HepG2 (cell line): Measurements from ENCODE around the gene RAB40A. TPM values are rescaled to one million over a fixed set of nuclear protein-coding genes. Genes with fewer than 3 reads are reported as not detected.

Experiments
- ATAC-seq: fragments of 200-7000 bp; cut with Tn5 transposase; 3 replicates; pipeline ENCODE4 v1.9.1; 2020; ENCODE audit warnings: mild to moderate bottlenecking, moderate library complexity
- BruUV-seq: library from RNA; stranded (reverse); fragments of 400-500 nt; replicated peaks from 2 replicates; lab custom pipeline; 2021; lab: Mats Ljungman, UMichigan
- CTCF ChIA-PET: fragments of 300-600 bp; formaldehyde crosslinking; extraction: SDS; loops from one replicate; lab custom pipeline; 2021; ENCODE audit warnings: low total read pairs, inconsistent platforms, low intra/inter-chr PET ratio; lab: Yijun Ruan, JAX
- POLR2A ChIA-PET: fragments of 350-600 bp; sonication (Branson Sonifier 250); formaldehyde crosslinking; loops from one replicate; lab custom pipeline; 2020; ENCODE audit warnings: antibody characterized with exemption, inconsistent platforms; lab: Yijun Ruan, JAX
- DNase-seq: peaks from one replicate; pipeline ENCODE4 v3.0.0-alpha.2; 2015; ENCODE audit warnings: low spot score
- FAIRE-seq: peaks from 3 replicates; lab custom pipeline; 2011; peaks lifted over from hg19 to GRCh38; lab: Jason Lieb, UNC
- H2AFZ ChIP-seq: one replicate; pipeline ENCODE4 v1.6.1; 2011; ENCODE audit warnings: low read length, inconsistent platforms
- H3K27ac ChIP-seq: fragments of 300-600 bp; 3 replicates; pipeline ENCODE4 v1.8.0; 2011; ENCODE audit warnings: mixed run types, mild to moderate bottlenecking, mixed read lengths, low read length, inconsistent platforms; ENCODE audit not compliant: insufficient read depth; ENCODE audit errors: extremely low read length
- H3K27me3 ChIP-seq, 2 experiments: fragments of 200-600 bp in 1 of 2; 2 replicates in 1 of 2; 3 replicates in 1 of 2; pipeline versions ENCODE4 v1.6.0 to v1.8.0; 2011; ENCODE audit warnings: low read length in 2 of 2, mild to moderate bottlenecking in 2 of 2, moderate library complexity in 2 of 2, inconsistent platforms in 1 of 2; ENCODE audit not compliant: insufficient read depth in 2 of 2, control insufficient read depth in 1 of 2
- H3K36me3 ChIP-seq, 2 experiments: fragments of 200-600 bp in 1 of 2; replicated peaks in 1 of 2; 2 replicates in 1 of 2; 3 replicates in 1 of 2; pipeline versions ENCODE4 v1.5.1 to v1.8.0; 2011; ENCODE audit warnings: low read length in 2 of 2, inconsistent platforms in 1 of 2; ENCODE audit not compliant: insufficient read depth in 2 of 2, control insufficient read depth in 1 of 2
- H3K4me1 ChIP-seq: 2 replicates; pipeline ENCODE4 v1.5.1; 2012; ENCODE audit warnings: low read length, inconsistent platforms; ENCODE audit not compliant: insufficient read depth
- H3K4me2 ChIP-seq: 2 replicates; pipeline ENCODE4 v1.6.0; 2011; ENCODE audit warnings: low read depth, low read length, inconsistent platforms
- H3K4me3 ChIP-seq, 3 experiments: fragments of 200-600 bp in 1 of 3; sonication (generic), shearing (Covaris generic) in 1 of 3; replicated peaks in 1 of 3; 2 replicates each; pipeline ENCODE4 v1.5.1; 2011 to 2016; ENCODE audit warnings: low read length in 3 of 3, inconsistent platforms in 2 of 3, low read depth in 2 of 3, mild to moderate bottlenecking in 2 of 3, control low read depth in 1 of 3, mixed read lengths in 1 of 3; ENCODE audit not compliant: insufficient read depth in 1 of 3
- H3K79me2 ChIP-seq: one replicate; pipeline ENCODE4 v1.6.1; 2011; ENCODE audit warnings: low read length, inconsistent platforms; ENCODE audit not compliant: insufficient read depth
- H3K9ac ChIP-seq: 2 replicates; pipeline ENCODE4 v1.6.0; 2011; ENCODE audit warnings: mild to moderate bottlenecking, low read depth, low read length, inconsistent platforms; ENCODE audit not compliant: insufficient read depth
- H3K9me3 ChIP-seq: 2 replicates; pipeline ENCODE4 v1.5.1; 2012; ENCODE audit warnings: mild to moderate bottlenecking, low read length
- H4K20me1 ChIP-seq: 2 replicates; pipeline ENCODE4 v1.6.0; 2011; ENCODE audit warnings: inconsistent platforms, mild to moderate bottlenecking, low read length, moderate library complexity; ENCODE audit not compliant: insufficient read depth
- ARNTL ChIP-seq: sonication (generic); formaldehyde crosslinking; IDR thresholded peaks from 2 replicates; pipeline ENCODE4 v1.4.0; 2020; ENCODE audit warnings: mild to moderate bottlenecking, missing genetic modification reagents
- CHD2 ChIP-seq: IDR thresholded peaks from 2 replicates; pipeline ENCODE4 v1.6.1; 2011; ENCODE audit warnings: low read depth, low read length, improper control_type of control experiment
- HMG20A ChIP-seq: IDR thresholded peaks from 2 replicates; pipeline ENCODE4 v1.6.1; 2016; ENCODE audit warnings: borderline replicate concordance
- LRRFIP1 ChIP-seq: sonication (generic); formaldehyde crosslinking; conservative IDR thresholded peaks from 2 replicates; pipeline ENCODE4 v1.4.0; 2020; ENCODE audit warnings: missing genetic modification reagents
- MEF2D ChIP-seq: sonication (generic); formaldehyde crosslinking; IDR thresholded peaks from 2 replicates; pipeline ENCODE4 v1.5.1; 2020; ENCODE audit warnings: mild to moderate bottlenecking, missing genetic modification reagents
- MYC ChIP-seq: sonication (generic); formaldehyde crosslinking; IDR thresholded peaks from 2 replicates; pipeline ENCODE4 v1.9.0; 2021; ENCODE audit warnings: missing genetic modification reagents, borderline replicate concordance
- THAP11 ChIP-seq: IDR thresholded peaks from 2 replicates; pipeline ENCODE4 v1.6.1; 2016; ENCODE audit warnings: missing biosample characterization, missing genetic modification reagents
- ZBED4 ChIP-seq: sonication (generic); formaldehyde crosslinking; IDR thresholded peaks from 2 replicates; pipeline ENCODE4 v1.4.0; 2020; ENCODE audit warnings: missing genetic modification reagents, borderline replicate concordance
- ZNF407 ChIP-seq: sonication (generic); formaldehyde crosslinking; IDR thresholded peaks from one replicate; pipeline ENCODE4 v1.5.1; 2020; ENCODE audit warnings: mild to moderate bottlenecking, missing genetic modification reagents; ENCODE audit errors: not compliant biosample characterization
- ZNF775 ChIP-seq: sonication (generic); formaldehyde crosslinking; IDR thresholded peaks from 2 replicates; pipeline ENCODE4 v1.4.0; 2020; ENCODE audit warnings: missing genetic modification reagents, mild to moderate bottlenecking, moderate library complexity, borderline replicate concordance
- ZSCAN25 ChIP-seq: sonication (generic); formaldehyde crosslinking; IDR thresholded peaks from 2 replicates; pipeline ENCODE4 v1.8.0; 2022; ENCODE audit warnings: mild to moderate bottlenecking, missing genetic modification reagents
- in situ Hi-C: cut with HindIII; loops from 2 replicates; pipeline ENCODE4 v1.10.0; 2017; ENCODE audit warnings: low pct_unique_long_range_greater_than_20kb; ENCODE audit not compliant: extremely low pct_ligation_motif_present
- intact Hi-C: fragments of 100-400 bp; cut with micrococcal nuclease; formaldehyde crosslinking; loops from one replicate; pipeline ENCODE4 v1.10.0; 2022; ENCODE audit not compliant: unreplicated experiment
- polyA plus RNA-seq, 8 experiments: library from polyadenylated mRNA; depleted of rRNA in 3 of 8; stranded (reverse) in 7 of 8; unstranded in 1 of 8; fragments of >200 nt; fragmentation: Illumina TruSeq in 4 of 8; extraction: Trizol in 4 of 8; gene quantifications; 2 replicates each; pipeline versions ENCODE4 v1.2.1 to v1.2.3, GENCODE V29; 2011 to 2016; ENCODE audit warnings: low read depth in 4 of 8, missing spikeins in 1 of 8, mixed read lengths in 1 of 8; ENCODE audit not compliant: insufficient read depth in 1 of 8
- total RNA-seq, 5 experiments: library from RNA; depleted of rRNA; stranded (reverse); fragments of >200 nt; fragmentation: Illumina TruSeq; extraction: Trizol; gene quantifications; 2 replicates each; pipeline ENCODE4 v1.2.3, GENCODE V29; 2016; ENCODE audit warnings: low read depth in 1 of 5

Gene RAB40A
- total and polyA plus RNA-seq, 2 of the 13 experiments (the other 11 are each of a cell fraction or from before 2014, with no cell fraction given): 0.11 TPM; not detected in 1

- Histone ChIP-seq H3K27me3 (no peaks in the 10 kb centered on the region), H4K20me1 (no peaks in the 10 kb centered on the region), H3K4me2 (no peak overlapping the region), H3K79me2 (no peaks in the 10 kb centered on the region), H2AFZ (no peak overlapping the region), H3K27ac (no peak overlapping the region), H3K4me3 (no peak overlapping the region), H3K9ac (no peak overlapping the region), H3K4me1 (no peaks in the 10 kb centered on the region), H3K9me3 (no peaks in the 10 kb centered on the region), H3K36me3 (no peaks in the 10 kb centered on the region)
- DNase-seq (no peak), FAIRE-seq (no peak), ATAC-seq (no peak)
- in situ Hi-C loops (loop anchor here (25.0 kb wide), 2 partner anchors 274 to 574 kb away; partner anchors contain the start of gene ZCCHC18), intact Hi-C loops (no loop called here)
- no TSS peak for BruUV-seq
- POLR2A ChIA-PET: no interaction called here
- CTCF ChIA-PET: no interaction called here
- TF ChIP-seq HMG20A: no peak
- no peak for TF ChIP-seq ARNTL (CRISPR knock-in tag)
- TF ChIP-seq MEF2D (CRISPR knock-in tag): no peak
- no peak for TF ChIP-seq THAP11 (CRISPR knock-in tag)
- TF ChIP-seq CHD2: no peak
- no peak for TF ChIP-seq ZBED4 (CRISPR knock-in tag)
- no peak for TF ChIP-seq LRRFIP1 (CRISPR knock-in tag)
- no peak for TF ChIP-seq MYC (CRISPR knock-in tag)
- TF ChIP-seq ZNF407: no peak
- no peak for TF ChIP-seq ZSCAN25
- no peak for TF ChIP-seq ZNF775
These were observed 19.4 kb upstream of the RAB40A start for GRCh38 chrX:103538728-103539127.
